Right atrium auricular region (tissue), 2 donors: ENCODE results near the gene CRYL1. TPM values are rescaled to one million over a fixed set of nuclear protein-coding genes. Genes with fewer than 3 reads are reported as not detected.

Experiments used
- DNase-seq: peaks from one replicate; pipeline ENCODE4 v3.0.0-alpha.2; 2019; ENCODE audit warnings: low spot score
- H3K27ac ChIP-seq, 2 donors: fragments of 200-600 bp; sonication (generic); 1 replicate in 1 of 2; 2 replicates in 1 of 2; pipeline ENCODE4 v1.5.1; 2016 to 2019
- H3K27me3 ChIP-seq, 2 donors: fragments of 200-600 bp; sonication (generic); one replicate each; pipeline versions ENCODE4 v1.5.1 to v1.6.0; 2017 to 2019
- H3K36me3 ChIP-seq: fragments of 200-600 bp; sonication (generic); one replicate; pipeline ENCODE4 v1.5.1; 2016
- H3K4me1 ChIP-seq, 2 donors: fragments of 200-600 bp; sonication (generic); one replicate each; pipeline versions ENCODE4 v1.5.1 to v1.6.0; 2017 to 2019
- H3K4me3 ChIP-seq, 2 donors: fragments of 200-600 bp; sonication (generic); 1 replicate in 1 of 2; 2 replicates in 1 of 2; pipeline ENCODE4 v1.5.1; 2017 to 2019; ENCODE audit warnings: mild to moderate bottlenecking in 1 of 2, moderate library complexity in 1 of 2
- H3K9me3 ChIP-seq, 2 donors: fragments of 200-600 bp; sonication (generic); one replicate each; pipeline ENCODE4 v1.5.1; 2019
- total RNA-seq, 2 donors: library from RNA; depleted of rRNA; stranded (reverse); fragments of >200 nt; gene quantifications; one replicate each; pipeline ENCODE4 v1.1.0, GENCODE V29; 2016
- TF ChIP-seq, protein P1 (sequence below), 2 donors: fragments of 200-600 bp; sonication (generic); IDR thresholded peaks; one replicate each; pipeline ENCODE4 v1.5.1; 2019; ENCODE audit warnings: antibody characterized with exemption in 2 of 2

Gene CRYL1
- total RNA-seq, 2 donors from 2014 or later, result 26.5 to 27.9 TPM

DNA sequence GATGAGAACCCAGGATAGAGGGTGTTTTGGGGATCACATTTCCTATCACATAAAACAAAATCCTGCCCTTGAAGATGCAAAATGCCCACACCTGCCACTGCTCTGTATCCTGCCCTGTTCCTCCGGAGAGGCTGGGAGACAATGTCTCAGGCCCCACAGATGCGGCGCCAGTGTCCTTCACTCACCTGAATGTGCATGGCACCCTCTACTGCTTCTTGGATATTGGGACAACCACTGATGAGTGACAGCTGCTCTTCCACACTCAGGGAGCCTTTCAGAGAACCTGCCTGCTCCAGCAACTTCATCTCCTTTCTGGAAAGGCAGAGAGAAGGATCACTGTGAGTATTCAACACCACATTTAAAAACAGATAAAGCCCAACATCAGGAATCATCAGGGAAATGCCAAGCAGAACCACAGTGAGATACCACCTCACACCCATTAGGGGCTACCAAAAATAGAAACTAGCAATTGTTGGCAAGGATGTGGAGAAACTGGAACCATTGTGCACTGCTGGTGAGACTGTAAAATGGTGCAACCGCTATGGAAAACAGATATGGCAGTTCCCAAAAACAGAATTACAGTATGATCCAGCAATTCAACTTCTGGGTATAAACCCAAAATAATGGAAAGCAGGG is 36.4 kb downstream of the CRYL1 start:
- Histone ChIP-seq H3K27ac (no peak overlapping the region), H3K9me3 (no peaks in the 10 kb centered on the region), H3K27me3 (no peaks in the 10 kb centered on the region), H3K4me1 (no peaks in the 10 kb centered on the region), H3K36me3 (no peaks in the 10 kb centered on the region), H3K4me3 (no peak overlapping the region)
- no peak for DNase-seq
- TF ChIP-seq, protein P1, sequence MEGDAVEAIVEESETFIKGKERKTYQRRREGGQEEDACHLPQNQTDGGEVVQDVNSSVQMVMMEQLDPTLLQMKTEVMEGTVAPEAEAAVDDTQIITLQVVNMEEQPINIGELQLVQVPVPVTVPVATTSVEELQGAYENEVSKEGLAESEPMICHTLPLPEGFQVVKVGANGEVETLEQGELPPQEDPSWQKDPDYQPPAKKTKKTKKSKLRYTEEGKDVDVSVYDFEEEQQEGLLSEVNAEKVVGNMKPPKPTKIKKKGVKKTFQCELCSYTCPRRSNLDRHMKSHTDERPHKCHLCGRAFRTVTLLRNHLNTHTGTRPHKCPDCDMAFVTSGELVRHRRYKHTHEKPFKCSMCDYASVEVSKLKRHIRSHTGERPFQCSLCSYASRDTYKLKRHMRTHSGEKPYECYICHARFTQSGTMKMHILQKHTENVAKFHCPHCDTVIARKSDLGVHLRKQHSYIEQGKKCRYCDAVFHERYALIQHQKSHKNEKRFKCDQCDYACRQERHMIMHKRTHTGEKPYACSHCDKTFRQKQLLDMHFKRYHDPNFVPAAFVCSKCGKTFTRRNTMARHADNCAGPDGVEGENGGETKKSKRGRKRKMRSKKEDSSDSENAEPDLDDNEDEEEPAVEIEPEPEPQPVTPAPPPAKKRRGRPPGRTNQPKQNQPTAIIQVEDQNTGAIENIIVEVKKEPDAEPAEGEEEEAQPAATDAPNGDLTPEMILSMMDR (IDR thresholded peaks at IDR 0.05), result peak; percentile 17 to 49

DNA sequence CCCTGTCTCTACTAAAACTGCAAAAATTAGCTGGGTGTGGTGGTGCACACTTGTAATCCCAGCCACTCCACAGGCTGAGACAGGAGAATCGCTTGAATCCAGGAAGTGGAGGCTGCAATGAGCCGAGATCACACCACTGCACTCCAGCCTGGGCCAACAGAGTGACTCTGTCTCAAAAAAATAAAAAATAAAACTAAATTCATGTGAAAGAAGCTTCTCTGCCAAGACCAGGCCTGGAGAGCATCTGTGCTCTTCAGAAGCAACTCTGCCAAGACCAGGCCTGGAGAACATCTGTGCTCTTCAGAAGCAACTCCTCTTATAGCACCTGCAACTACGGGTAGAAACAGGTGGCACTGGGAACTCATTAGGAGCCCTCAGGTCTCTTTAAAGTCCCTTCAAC is 37.7 kb downstream of the CRYL1 start:
- H3K4me1 ChIP-seq, result no peaks in the 10 kb centered on the region
- H3K36me3 ChIP-seq, result no peaks in the 10 kb centered on the region
- no peak for DNase-seq
- no peak overlapping the region for H3K27ac ChIP-seq
- no peaks in the 10 kb centered on the region for H3K9me3 ChIP-seq
- TF ChIP-seq, protein P1 (IDR thresholded peaks at IDR 0.05), result no peak
- H3K4me3 ChIP-seq, result no peak overlapping the region
- H3K27me3 ChIP-seq, result no peaks in the 10 kb centered on the region

DNA sequence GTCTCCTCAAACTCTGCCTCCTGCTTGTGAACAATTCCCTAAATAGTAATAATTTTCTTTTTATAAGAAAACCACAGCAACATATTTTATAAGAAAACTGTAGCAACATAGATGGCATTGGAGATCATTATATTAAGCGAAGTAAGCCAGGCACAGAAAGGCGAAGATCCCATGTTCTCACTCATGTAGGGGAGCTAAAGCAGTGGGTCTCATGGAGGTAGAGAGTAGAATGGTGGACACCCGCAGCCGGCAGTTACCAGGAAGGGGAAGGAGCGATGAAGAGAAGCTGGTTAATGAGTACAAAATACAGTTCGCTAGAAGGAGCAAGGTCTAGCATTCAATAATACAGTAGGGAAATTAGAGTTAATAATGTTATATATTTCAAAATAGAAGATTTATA is 42.9 kb downstream of the CRYL1 start:
- Histone ChIP-seq H3K27ac (no peak overlapping the region), H3K4me3 (no peak overlapping the region), H3K4me1 (no peaks in the 10 kb centered on the region)

DNA sequence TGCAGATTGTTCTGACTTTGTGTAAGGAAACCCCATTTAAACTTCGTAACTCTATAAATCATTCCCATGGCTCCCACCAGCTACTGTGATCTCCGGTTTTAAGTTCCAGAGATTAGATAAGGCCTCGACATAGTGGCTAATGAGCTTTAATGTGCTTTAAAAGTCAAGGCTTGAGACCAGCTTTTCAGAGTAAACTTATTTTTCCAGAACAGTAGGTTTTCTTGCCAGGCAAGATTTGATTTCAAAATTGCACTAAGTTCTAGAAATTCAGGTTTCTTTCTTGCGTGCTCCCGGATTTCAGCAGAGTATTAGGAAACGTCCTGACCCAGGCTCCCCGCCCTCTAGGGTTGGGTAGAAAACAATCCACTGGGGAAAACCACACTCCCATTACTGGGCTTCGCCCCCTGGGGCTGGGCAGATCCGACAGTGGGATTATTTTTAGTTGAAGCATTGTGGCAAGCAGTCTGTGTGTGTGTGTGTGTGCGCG is 43.3 kb downstream of the CRYL1 start:
- DNase-seq, result no peak
- Histone ChIP-seq H3K9me3 (no peaks in the 10 kb centered on the region), H3K4me3 (no peak overlapping the region), H3K4me1 (no peaks in the 10 kb centered on the region), H3K27me3 (no peaks in the 10 kb centered on the region), H3K27ac (no peak overlapping the region), H3K36me3 (no peaks in the 10 kb centered on the region)
- TF ChIP-seq, protein P1 (IDR thresholded peaks at IDR 0.05), result no peak

More for the DNA sequence above, 42.9 kb downstream of the CRYL1 start:
- Histone ChIP-seq H3K36me3 (no peaks in the 10 kb centered on the region), H3K9me3 (no peaks in the 10 kb centered on the region), H3K27me3 (no peaks in the 10 kb centered on the region)
- TF ChIP-seq, protein P1 (IDR thresholded peaks at IDR 0.05), result no peak
- no peak for DNase-seq

DNA sequence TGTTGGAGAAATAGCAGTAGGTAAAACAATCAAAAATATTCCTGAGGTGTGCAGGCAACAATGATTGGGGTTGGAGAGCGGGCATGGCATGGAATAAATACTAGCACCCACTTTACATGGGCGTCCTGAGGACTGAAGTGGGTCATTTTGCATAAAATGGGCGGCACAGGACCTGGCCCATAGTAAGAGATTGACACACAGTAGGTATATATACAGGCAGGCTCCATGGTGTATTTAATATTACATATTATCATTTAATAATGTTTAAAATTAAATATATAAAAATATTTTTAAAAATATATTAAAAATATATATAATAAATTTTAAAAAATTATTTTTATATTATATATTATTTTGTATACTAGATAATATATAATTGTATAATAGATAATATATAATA is 48.3 kb downstream of the CRYL1 start:
- Histone ChIP-seq H3K36me3 (no peaks in the 10 kb centered on the region), H3K9me3 (no peaks in the 10 kb centered on the region), H3K4me3 (no peak overlapping the region), H3K4me1 (no peaks in the 10 kb centered on the region), H3K27me3 (no peaks in the 10 kb centered on the region), H3K27ac (no peak overlapping the region)
- TF ChIP-seq, protein P1 (IDR thresholded peaks at IDR 0.05), result no peak
- no peak for DNase-seq
